GM13977 (cell line): ENCODE measurements around the gene NELL1.

Experiments used
- DNase-seq: peaks from one replicate; pipeline ENCODE4 v3.0.0; 2012; ENCODE audit warnings: low spot score
- in situ Hi-C: fragments of 300-500 bp; cut with MboI; formaldehyde crosslinking; loops from one replicate; pipeline ENCODE4 v1.12.0; 2022; ENCODE audit warnings: low sequenced_read_pairs, low pct_unique_long_range_greater_than_20kb, mixed read lengths, inconsistent platforms; ENCODE audit not compliant: unreplicated experiment
- TF ChIP-seq, protein P1 (sequence below): IDR thresholded peaks from 2 replicates; pipeline ENCODE4 v1.5.1; 2012; ENCODE audit warnings: mild to moderate bottlenecking, control low read depth; ENCODE audit not compliant: insufficient read depth; ENCODE audit errors: extremely low read depth, missing control alignments

The NELL1 gene

DNA sequence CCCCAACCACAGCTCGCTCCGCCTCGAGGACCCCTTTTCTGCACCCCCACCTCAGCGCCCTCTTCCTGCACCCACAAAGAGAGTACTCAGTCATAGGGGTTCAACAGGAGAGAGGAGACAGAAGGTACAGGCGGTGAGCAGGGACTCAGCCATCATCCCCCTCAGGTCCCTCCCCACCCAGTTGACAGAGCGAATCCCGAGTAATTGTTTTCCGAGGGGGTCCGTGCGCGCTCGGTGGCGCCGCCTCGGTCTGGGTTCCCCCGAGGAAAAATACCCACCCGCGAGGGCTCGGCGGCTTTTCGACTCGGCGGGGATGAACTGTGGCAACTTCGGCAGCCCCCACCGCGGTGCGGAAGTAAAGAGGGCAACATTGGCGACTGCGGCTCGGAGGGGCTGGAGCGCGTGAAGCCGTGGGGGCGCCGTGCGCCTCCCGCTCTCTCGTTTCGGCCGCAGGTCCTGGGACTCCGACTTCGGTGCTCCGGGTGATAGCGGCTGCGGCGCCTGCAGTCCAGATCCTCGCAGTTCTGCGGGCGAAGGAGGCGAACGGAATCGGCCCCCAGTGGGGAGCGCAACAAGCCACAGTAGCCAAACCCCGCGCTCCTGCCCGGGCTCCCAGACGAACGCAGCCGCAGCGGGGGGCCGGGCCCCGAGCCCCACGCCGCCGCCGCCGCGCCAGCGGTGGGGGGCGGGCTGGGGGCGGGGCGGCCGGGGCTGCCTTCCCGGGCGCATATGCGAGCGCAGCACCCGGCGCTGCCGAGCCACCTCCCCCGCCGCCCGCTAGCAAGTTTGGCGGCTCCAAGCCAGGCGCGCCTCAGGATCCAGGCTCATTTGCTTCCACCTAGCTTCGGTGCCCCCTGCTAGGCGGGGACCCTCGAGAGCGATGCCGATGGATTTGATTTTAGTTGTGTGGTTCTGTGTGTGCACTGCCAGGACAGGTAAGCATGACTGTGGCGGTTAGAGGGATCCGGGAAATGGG lies at the start of gene NELL1:
NELL1 (plus strand) TSS at position 743 of the 976 bp plus-strand sequence.
- TF ChIP-seq, protein P1, sequence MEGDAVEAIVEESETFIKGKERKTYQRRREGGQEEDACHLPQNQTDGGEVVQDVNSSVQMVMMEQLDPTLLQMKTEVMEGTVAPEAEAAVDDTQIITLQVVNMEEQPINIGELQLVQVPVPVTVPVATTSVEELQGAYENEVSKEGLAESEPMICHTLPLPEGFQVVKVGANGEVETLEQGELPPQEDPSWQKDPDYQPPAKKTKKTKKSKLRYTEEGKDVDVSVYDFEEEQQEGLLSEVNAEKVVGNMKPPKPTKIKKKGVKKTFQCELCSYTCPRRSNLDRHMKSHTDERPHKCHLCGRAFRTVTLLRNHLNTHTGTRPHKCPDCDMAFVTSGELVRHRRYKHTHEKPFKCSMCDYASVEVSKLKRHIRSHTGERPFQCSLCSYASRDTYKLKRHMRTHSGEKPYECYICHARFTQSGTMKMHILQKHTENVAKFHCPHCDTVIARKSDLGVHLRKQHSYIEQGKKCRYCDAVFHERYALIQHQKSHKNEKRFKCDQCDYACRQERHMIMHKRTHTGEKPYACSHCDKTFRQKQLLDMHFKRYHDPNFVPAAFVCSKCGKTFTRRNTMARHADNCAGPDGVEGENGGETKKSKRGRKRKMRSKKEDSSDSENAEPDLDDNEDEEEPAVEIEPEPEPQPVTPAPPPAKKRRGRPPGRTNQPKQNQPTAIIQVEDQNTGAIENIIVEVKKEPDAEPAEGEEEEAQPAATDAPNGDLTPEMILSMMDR, result no peak
- in situ Hi-C loops, result loop anchor here (25.0 kb wide), 1 partner anchor 843 kb away; no protein-coding TSS in a partner anchor
- DNase-seq, result peak; percentile 36

DNA sequence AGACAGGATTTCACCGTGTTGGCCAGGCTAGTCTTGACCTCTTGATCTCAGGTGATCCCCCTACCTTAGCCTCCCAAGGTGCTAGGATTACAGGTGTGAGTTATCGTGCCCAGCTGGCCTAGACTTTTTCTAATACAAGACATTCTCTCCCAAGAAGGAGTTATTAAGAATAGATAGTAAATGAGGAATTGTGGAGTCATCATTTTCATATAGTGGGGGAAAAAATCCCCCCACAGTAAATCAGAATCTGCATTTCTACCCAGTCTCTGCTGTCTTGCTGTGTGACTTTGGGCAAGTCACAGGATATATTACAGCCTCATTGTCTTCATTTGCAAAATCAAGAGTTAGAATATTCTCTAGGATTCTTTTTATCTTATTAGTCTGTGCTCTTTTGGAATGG lies 48.4 kb upstream of the NELL1 start:
- DNase-seq, result no peak
- TF ChIP-seq, protein P1, result no peak
- in situ Hi-C loops, result loop anchor here (25.0 kb wide), 2 partner anchors 234 to 459 kb away; partner anchors contain the start of genes DBX1 and PRMT3

DNA sequence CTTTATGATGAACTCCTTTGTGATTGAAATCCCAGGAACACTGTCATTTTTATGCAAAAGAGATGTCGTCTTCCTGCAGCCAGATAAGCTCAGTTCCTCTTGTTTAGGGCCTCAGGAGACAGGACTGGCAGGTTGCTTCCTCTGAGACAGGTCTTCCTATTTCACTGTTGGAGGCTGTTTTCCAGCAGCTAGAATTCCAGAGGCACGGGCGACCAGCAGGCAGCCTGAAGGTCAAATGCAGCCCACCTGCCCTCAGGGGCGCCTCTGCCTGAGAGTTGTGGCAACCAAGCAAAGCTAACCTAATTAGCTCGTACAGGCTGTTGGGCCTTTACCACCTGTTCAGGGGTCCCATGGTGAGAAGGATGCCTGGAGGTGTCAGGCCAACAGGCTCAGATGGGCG lies 47.7 kb upstream of the NELL1 start:
- in situ Hi-C loops, result loop anchor here (25.0 kb wide), 2 partner anchors 234 to 459 kb away; partner anchors contain the start of genes DBX1 and PRMT3
- no peak for DNase-seq

DNA sequence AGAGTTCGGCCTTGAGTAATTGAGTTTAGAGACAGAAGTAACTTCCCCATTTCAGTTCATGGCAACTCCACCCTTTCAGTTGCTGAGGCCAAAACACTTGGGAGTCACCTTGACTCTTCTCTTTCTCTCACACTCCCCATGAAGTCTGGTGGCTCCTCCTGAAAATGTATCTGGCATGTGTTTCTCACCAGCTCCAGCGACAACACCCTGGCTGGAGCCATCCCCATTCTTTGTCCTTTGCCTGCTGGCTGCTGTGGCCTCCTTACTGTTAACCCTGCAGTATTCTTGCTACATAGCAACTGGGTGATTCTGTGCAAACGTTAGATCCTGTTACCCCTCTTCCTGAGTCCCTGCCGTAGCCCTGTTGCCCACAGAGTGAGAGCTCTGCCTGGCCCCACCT lies 46.1 kb upstream of the NELL1 start:
- in situ Hi-C loops, result loop anchor here (25.0 kb wide), 2 partner anchors 236 to 461 kb away; partner anchors contain the start of genes DBX1 and PRMT3
- DNase-seq, result no peak
- TF ChIP-seq, protein P1, result no peak

More for the DNA sequence above, 47.7 kb upstream of the NELL1 start:
- TF ChIP-seq, protein P1, result no peak

DNA sequence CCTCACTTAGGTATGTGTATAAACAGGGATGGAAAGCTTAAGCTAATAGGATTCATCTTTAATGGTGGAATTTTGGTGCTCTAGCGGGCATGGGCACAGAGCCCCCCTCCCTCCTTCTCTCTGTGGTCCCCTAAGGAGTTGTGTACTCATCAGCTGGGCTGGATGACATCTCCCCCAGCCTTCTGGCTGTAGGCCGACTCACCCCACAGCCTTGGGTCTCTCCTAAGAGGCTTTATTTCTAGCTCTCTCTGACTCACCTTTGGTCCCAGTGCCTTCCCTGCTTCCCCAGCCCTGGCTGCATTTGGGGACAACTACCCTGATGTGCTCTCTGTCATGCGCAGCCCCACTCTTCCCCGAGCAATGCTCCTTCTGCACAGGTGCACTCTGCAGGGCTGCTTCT lies 43.1 kb upstream of the NELL1 start:
- DNase-seq, result no peak

DNA sequence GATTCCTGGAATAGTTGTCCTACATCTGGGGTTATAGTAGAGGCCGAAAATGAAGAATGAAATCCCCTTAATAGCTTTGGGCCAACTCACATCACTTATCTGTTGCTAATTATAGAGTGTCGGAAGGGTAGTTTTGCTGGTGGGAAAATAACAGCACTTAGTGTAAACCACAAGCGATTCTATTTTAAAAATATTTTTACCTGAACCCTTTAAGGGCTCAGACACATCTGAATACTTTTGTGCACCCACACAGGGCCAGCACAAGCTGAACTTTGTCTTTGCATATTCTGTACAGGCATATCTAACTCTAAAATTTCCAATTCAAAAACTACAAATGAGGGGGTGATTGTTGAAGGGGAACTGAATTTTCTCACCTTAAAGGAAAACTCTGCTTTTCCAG lies 42.4 kb upstream of the NELL1 start:
- in situ Hi-C loops, result loop anchor here (25.0 kb wide), 1 partner anchor 1510 kb away; no protein-coding TSS in a partner anchor

More for the DNA sequence above, 43.1 kb upstream of the NELL1 start:
- in situ Hi-C loops, result loop anchor here (25.0 kb wide), 1 partner anchor 1511 kb away; no protein-coding TSS in a partner anchor
- TF ChIP-seq, protein P1, result no peak

More for the DNA sequence above, 42.4 kb upstream of the NELL1 start:
- no peak for DNase-seq
- TF ChIP-seq, protein P1, result no peak
